Left hindlimb (tissue), 1 donor: ENCODE data around the gene S100A14.

ENCODE experiments used
- DNase-seq: peaks from one replicate; pipeline ENCODE4 v3.0.0-alpha.2; 2018

S100A14 gene

DNA sequence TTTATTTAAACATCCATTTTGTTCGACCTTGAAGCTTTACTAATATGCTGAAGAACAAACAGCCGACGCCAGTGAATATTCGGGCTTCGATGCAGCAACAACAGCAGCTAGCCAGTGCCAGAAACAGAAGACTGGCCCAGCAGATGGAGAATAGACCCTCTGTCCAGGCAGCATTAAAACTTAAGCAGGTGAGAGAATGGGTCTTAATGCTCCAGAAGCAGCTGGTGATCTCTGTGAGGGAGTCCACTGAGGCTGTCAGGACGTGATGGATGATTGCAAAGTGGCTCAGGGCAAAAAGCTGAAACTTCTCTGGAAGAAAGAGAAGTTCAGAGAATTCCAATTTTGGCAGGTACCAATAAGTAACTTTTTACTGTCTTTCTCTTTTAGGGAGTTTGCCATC lies 22.1 kb upstream of the S100A14 start:
- no peak for DNase-seq

DNA sequence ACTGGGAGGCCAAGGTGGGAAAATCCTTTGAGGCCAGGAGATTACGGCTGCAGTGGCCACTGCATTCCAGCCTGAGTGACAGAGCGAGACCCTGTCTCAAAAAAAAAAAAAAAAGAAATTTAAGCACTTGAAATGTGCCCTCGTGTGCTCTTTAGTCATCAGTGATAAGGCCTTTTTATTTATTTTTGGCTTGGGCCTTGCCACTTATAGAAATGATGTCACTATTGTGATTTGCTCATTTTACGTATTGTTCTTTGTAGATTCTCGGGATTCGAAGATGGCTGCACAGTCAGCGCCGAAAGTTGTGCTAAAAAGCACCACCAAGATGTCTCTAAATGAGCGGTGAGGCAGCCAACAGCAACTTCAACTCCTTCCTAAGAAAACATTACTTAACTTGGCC lies 20.2 kb upstream of the S100A14 start:
- DNase-seq, result no peak

- DNase-seq, result no peak
Observed at GRCh38 chr1:153635872-153636271, 19.7 kb upstream of the S100A14 start.

GRCh38 chr1:153633754-153634665 lies 17.9 kb upstream of the S100A14 start, which contains the start of gene CHTOP:
CHTOP (plus strand) TSS chr1:153634066; CDS start chr1:153636589, 2,523 bp downstream.
- peak; percentile 98 for DNase-seq

GRCh38 chr1:153633161-153633753 lies 17.1 kb upstream of the S100A14 start:
- no peak for DNase-seq

GRCh38 chr1:153631047-153632022 lies 15.2 kb upstream of the S100A14 start:
- DNase-seq, result no peak

DNA sequence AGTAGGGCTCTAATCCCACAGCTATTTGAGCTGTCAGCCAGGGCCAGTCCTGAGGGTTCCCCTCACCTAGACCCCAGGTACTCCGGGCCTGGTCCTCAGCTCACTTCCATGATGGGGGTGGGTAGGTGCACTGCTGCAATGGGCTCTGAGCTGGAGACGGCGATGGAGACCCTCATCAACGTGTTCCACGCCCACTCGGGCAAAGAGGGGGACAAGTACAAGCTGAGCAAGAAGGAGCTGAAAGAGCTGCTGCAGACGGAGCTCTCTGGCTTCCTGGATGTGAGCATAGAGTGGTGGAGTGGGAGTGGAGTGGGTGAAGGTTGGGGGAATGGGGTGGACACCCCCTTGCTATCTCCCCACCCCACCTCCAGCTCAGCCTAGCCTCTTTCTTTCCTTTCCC lies 14.3 kb upstream of the S100A14 start:
- DNase-seq, result no peak

DNA sequence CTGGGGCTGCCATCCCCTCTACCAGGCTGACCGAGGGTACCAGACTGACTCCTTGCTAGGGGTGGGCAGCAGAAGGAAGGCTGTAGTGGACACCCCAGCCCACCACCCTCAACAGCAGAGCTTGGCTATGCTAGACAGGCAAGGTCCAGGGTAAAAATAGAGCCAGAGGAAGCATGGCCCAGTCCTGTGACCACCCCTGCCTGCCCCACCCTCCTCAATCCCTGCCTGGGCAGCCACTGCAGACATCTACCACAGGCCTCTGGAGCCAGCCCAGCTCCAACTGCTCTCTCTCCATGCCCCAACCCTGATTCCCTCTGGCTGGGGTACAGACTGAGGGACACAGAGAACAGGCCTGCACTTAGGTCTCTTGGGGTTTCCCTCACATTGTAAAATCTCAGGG lies 13.8 kb upstream of the S100A14 start:
- peak; percentile 73 for DNase-seq

DNA sequence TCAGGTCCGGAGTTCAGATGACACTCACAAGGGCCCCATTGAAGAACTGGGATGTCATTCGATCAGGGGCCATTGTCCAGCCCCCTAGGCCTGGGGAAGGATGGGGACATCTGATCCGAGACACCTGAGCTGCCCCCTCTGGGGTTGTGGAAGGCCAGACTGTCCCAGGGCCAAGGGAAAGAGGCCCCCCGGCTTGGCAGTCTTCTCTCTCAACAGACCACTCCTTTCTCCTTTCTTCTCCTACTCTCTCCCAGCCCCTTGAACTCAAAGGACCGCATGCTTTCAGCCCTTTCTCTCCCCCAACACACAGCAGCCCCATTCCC lies 13.2 kb upstream of the S100A14 start:
- no peak for DNase-seq

DNA sequence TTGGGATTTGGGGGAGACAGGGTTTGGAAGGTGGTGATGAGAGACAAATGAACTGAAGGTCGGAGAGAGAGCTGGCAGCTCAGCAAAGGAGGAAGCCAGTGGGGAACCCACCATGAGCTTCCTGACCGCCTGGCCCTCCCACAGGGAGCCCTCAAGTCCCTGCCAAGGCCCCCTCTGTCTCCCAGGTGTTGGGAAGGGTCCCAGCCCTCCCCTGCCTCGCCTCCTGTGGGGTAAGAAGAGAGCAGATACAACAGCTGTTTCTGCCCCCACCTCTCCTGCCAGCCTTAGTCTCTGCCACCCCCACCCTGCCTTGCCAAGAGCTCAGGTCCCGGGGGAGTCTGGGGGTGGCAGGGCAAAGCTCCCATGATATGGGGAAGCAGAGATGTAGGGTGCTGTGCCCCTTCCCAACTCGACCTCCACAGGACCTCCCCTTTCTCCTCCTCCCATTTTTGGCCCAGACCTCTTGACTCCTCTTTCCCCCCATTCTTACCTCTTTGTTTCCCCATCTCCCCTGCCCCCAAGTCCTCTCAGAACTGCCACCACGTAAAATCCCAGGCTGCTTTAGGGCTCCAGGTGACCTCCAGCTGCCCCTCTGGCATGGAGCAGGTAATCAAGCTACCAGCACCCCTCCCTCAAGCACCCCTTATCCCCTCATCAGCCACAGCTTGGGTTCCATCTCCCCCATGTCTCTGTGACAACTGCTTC lies 12.7 kb upstream of the S100A14 start:
- DNase-seq, result no peak

DNA sequence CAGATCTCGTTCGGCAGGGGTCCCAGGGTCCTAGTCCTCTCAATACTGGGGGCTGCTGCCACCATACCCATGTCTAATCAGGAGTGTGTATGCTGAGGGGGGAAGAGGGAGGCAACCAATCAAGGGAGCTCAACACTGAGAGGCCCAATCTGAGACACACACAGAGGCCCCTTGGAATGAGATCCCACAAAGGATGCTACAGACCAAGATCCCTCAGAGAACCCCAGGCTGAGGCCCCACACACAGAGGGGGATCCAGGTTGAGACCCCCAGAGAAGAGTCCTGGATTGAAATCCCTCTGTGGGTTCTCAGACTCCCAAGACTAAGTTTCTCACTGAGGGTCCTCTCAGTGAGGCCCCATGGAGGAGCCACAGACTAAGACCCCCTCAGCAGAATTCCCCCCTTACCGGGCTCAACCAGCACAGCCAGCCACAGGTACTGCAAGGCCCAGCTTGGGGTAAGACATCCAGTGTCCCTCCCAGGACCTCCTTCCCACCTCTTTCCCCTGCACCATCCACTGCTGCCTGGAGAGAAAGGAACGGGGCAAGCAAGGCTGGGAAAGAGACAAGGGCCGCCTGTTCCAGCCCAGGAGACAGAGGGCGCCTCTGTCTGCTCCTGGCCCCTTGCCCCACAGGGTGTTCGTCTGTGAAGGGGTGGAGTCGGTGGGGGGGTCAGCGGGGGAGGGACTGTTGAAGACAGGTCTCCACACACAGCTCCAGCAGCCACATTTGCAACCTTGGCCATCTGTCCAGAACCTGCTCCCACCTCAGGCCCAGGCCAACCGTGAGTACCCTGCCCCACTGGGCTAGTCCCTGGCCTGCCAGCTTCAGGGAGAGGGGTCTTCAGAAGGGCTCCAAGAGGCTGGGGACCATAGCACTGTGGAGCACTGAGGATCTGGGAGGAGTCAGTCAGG lies 11.8 kb upstream of the S100A14 start, which contains the start of gene S100A1:
S100A1 (plus strand) TSS at position 720 of the 912 bp plus-strand sequence. CDS start 2,088 bp downstream, outside the sequence.
- no peak for DNase-seq

DNA sequence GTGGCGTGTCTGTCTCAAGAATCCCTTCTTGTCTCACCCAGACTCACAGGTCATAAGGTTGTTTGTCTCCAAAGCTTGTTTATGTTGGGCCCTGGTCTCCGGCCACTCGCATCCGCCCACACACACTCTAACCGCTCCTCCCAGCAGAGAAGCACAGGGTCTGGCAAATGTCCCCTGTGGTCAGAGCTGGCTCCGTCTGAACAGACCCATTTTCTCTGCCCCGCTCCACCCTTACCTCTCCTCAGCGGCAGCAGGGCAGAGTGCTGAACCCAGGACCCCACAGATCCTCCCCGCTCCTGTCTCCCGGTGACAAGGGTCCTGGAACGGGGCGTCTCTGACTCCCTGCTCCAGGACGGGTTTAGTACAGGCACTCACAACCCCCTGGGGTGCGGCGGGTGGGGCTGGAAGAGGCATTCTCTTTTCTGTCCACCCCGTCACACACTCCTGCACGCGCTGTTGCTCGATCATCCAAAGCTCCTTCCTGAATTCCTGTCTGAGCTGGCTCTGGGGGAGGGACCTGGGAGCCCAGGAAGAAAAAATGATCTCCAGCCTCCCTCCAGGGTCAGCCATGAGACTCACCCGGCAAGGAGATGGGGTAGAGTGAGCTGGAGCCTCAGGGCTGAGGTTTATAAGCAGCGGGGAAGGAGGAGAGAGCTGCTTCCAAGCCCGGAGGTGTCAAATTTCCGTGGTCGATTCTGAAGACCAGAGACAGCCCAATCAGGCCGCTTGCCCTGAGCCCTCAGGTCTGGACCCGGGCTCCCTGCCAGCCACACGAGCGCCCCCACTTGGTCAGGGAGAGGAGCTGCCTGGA lies 11.0 kb upstream of the S100A14 start, which contains the start of gene S100A13:
S100A13 (minus strand) TSS at position 602 of the 811 bp plus-strand sequence. CDS start 1,033 bp downstream, outside the sequence.
- peak; percentile 89 for DNase-seq

DNA sequence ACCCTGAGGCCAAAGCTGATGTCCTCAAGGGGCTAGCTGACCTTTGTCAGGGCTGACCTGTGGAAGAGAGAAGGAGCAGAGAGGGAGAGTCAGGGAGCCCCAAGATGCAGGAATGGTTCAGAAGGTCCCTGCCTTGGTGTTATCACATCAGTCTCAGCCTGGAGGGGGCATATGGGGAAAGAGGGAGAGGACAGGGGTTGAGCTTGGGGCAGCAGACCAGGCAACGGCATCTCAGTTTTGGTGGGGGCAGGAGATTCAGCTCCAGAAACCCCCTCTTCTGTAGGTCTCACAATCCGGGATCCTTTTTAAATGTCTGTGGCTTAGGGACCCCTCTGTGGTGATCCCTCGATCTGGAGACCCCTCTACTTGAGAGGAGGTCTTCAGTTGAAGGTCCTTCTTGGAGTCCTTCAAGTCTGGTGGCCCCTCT lies 10.4 kb upstream of the S100A14 start:
- DNase-seq, result no peak

GRCh38 chr1:153624965-153625611 lies 9.0 kb upstream of the S100A14 start:
- DNase-seq, result no peak

- no peak for DNase-seq
Observed at GRCh38 chr1:153623101-153623500, 7.0 kb upstream of the S100A14 start.

GRCh38 chr1:153619171-153619570 lies 3.0 kb upstream of the S100A14 start:
- DNase-seq, result no peak

- DNase-seq, result no peak
Observed at GRCh38 chr1:153617663-153618062, 1.5 kb upstream of the S100A14 start.

- DNase-seq, result peak; percentile 20
Observed at GRCh38 chr1:153616917-153617311, 789 bp upstream of the S100A14 start.

GRCh38 chr1:153615406-153615805 lies 719 bp downstream of the S100A14 start:
- peak; percentile 22 for DNase-seq

GRCh38 chr1:153614906-153615305 lies 1.2 kb downstream of the S100A14 start:
- peak; percentile 21 for DNase-seq
